CD4-positive, CD25-positive, alpha-beta regulatory T cell (primary cell): ENCODE data around the gene HDAC9. TPM values are rescaled to one million over a fixed set of nuclear protein-coding genes. Genes with fewer than 3 reads are reported as not detected.
A peak's percentile ranks its signal among the peaks of the same experiment; 100 is the strongest.

ENCODE experiments used
- ATAC-seq, 2 donors: fragments of 150-1000 bp; cut with Tn5 transposase; one replicate each; pipeline ENCODE4 v1.10.0; 2021; ENCODE audit warnings: low read depth in 2 of 2, moderate number of reproducible peaks in 2 of 2, moderate library complexity in 1 of 2
- DNase-seq, 3 donors: peaks; one replicate each; pipeline versions ENCODE4 v3.0.0 to v3.0.0-alpha.2; 2012 to 2022; ENCODE audit warnings: mixed read lengths in 1 of 3
- H3K27ac ChIP-seq: one replicate; pipeline ENCODE4 v1.7.0; 2013; ENCODE audit warnings: mild to moderate bottlenecking, low read length; ENCODE audit not compliant: insufficient read depth, poor library complexity, severe bottlenecking
- H3K27me3 ChIP-seq: one replicate; pipeline ENCODE4 v1.7.0; 2013; ENCODE audit warnings: low read length; ENCODE audit not compliant: control insufficient read depth, insufficient read depth
- H3K36me3 ChIP-seq: one replicate; pipeline ENCODE4 v1.7.0; 2013; ENCODE audit warnings: mild to moderate bottlenecking, low read length, moderate library complexity; ENCODE audit not compliant: control insufficient read depth, insufficient read depth
- H3K4me1 ChIP-seq: 2 replicates; pipeline ENCODE4 v1.7.0; 2013; ENCODE audit warnings: mild to moderate bottlenecking, low read length; ENCODE audit not compliant: insufficient read depth, control insufficient read depth, poor library complexity, severe bottlenecking
- H3K4me3 ChIP-seq: one replicate; pipeline ENCODE4 v1.7.0; 2013; ENCODE audit warnings: low read depth, mild to moderate bottlenecking, low read length, moderate library complexity
- H3K9me3 ChIP-seq, 2 experiments: 1 replicate in 1 of 2; 2 replicates in 1 of 2; pipeline ENCODE4 v1.7.0; 2013; ENCODE audit warnings: low read length in 2 of 2, mild to moderate bottlenecking in 1 of 2, moderate library complexity in 1 of 2; ENCODE audit not compliant: control insufficient read depth in 2 of 2
- H3K27ac Mint-ChIP-seq, 3 donors: one replicate each; pipeline ENCODE4 v1.8.0; 2020 to 2022; ENCODE audit warnings: mild to moderate bottlenecking in 3 of 3, mixed read lengths in 3 of 3, moderate library complexity in 2 of 3
- H3K27me3 Mint-ChIP-seq: one replicate; pipeline ENCODE4 v1.8.0; 2022; ENCODE audit warnings: mild to moderate bottlenecking, mixed read lengths
- H3K36me3 Mint-ChIP-seq: one replicate; pipeline ENCODE4 v1.8.0; 2020; ENCODE audit warnings: mixed read lengths
- H3K4me1 Mint-ChIP-seq, 4 donors: one replicate each; pipeline ENCODE4 v1.8.0; 2020 to 2022; ENCODE audit warnings: mixed read lengths in 4 of 4, mild to moderate bottlenecking in 1 of 4
- H3K4me3 Mint-ChIP-seq, 4 donors: one replicate each; pipeline ENCODE4 v1.8.0; 2020 to 2022; ENCODE audit warnings: mild to moderate bottlenecking in 4 of 4, mixed read lengths in 4 of 4, moderate library complexity in 3 of 4
- H3K9me3 Mint-ChIP-seq, 7 donors: one replicate each; pipeline ENCODE4 v1.8.0; 2020 to 2022; ENCODE audit warnings: mixed read lengths in 7 of 7, mild to moderate bottlenecking in 3 of 7, moderate library complexity in 2 of 7
- polyA plus RNA-seq, 4 donors: library from polyadenylated mRNA; unstranded; fragments of 300-500 nt; fragmentation: Illumina TruSeq; gene quantifications; one replicate each; pipeline ENCODE4 v1.2.3, GENCODE V29; 2021
- total RNA-seq: library from RNA; stranded (reverse); gene quantifications from one replicate; pipeline ENCODE4 v1.2.3, GENCODE V29; 2022

The HDAC9 gene
- total and polyA plus RNA-seq, 5 donors from 2014 or later, result 4.1 to 23.7 (median 10.4) TPM

GRCh38 chr7:18540396-18540795 lies 44.8 kb downstream of the HDAC9 start:
- Mint-ChIP-seq H3K36me3 (no peaks in the 10 kb centered on the region), H3K4me1 (peaks cover 0 to 16% (median 4%) of the 10 kb centered on the region in 4 donors), H3K27me3 (no peaks in the 10 kb centered on the region), H3K9me3 (peaks cover 0 to 8% (median 0%) of the 10 kb centered on the region in 7 donors), H3K4me3 (no peak overlapping the region), H3K27ac (no peak overlapping the region)
- Histone ChIP-seq H3K4me1 (no peaks in the 10 kb centered on the region), H3K9me3 (no peaks in the 10 kb centered on the region), H3K27me3 (no peaks in the 10 kb centered on the region), H3K27ac (no peak overlapping the region), H3K4me3 (no peak overlapping the region), H3K36me3 (no peaks in the 10 kb centered on the region)
- ATAC-seq (no peak), DNase-seq (no peak)

GRCh38 chr7:18541181-18541870 lies 45.8 kb downstream of the HDAC9 start:
- Histone ChIP-seq H3K4me1 (no peaks in the 10 kb centered on the region), H3K27ac (no peak overlapping the region), H3K36me3 (no peaks in the 10 kb centered on the region), H3K27me3 (no peaks in the 10 kb centered on the region), H3K4me3 (no peak overlapping the region), H3K9me3 (no peaks in the 10 kb centered on the region)
- no peaks in the 10 kb centered on the region for H3K36me3 Mint-ChIP-seq
- H3K4me1 Mint-ChIP-seq, result peaks cover 0 to 12% (median 4%) of the 10 kb centered on the region in 4 donors
- H3K27ac Mint-ChIP-seq, result no peak overlapping the region
- ATAC-seq (no peak), DNase-seq (no peak)
- no peaks in the 10 kb centered on the region for H3K27me3 Mint-ChIP-seq
- H3K9me3 Mint-ChIP-seq, result peaks cover 0 to 8% (median 0%) of the 10 kb centered on the region in 7 donors
- no peak overlapping the region for H3K4me3 Mint-ChIP-seq

- no peak for ATAC-seq
Measured at GRCh38 chr7:18541871-18542212, 46.3 kb downstream of the HDAC9 start.

GRCh38 chr7:18546576-18546975 lies 51.0 kb downstream of the HDAC9 start:
- Histone ChIP-seq H3K9me3 (no peaks in the 10 kb centered on the region), H3K36me3 (no peaks in the 10 kb centered on the region), H3K4me3 (no peak overlapping the region), H3K27ac (no peak overlapping the region), H3K27me3 (no peaks in the 10 kb centered on the region), H3K4me1 (no peaks in the 10 kb centered on the region)
- Mint-ChIP-seq H3K4me3 (no peak overlapping the region), H3K4me1 (peaks cover 0 to 23% (median 0%) of the 10 kb centered on the region in 4 donors), H3K9me3 (peaks cover 0 to 16% (median 0%) of the 10 kb centered on the region in 7 donors), H3K27ac (no peak overlapping the region), H3K27me3 (no peaks in the 10 kb centered on the region), H3K36me3 (no peaks in the 10 kb centered on the region)
- ATAC-seq (no peak), DNase-seq (no peak)

More at GRCh38 chr7:18541871-18542212, 46.3 kb downstream of the HDAC9 start:
- H3K4me1 Mint-ChIP-seq, result peaks cover 0 to 12% (median 4%) of the 10 kb centered on the region in 4 donors
- H3K27me3 ChIP-seq, result no peaks in the 10 kb centered on the region
- H3K4me1 ChIP-seq, result no peaks in the 10 kb centered on the region
- H3K4me3 ChIP-seq, result no peak overlapping the region
- H3K27ac ChIP-seq, result no peak overlapping the region
- H3K9me3 ChIP-seq, result no peaks in the 10 kb centered on the region
- no peak overlapping the region for H3K27ac Mint-ChIP-seq
- H3K36me3 Mint-ChIP-seq, result no peaks in the 10 kb centered on the region
- H3K9me3 Mint-ChIP-seq, result peaks cover 0 to 8% (median 0%) of the 10 kb centered on the region in 7 donors
- H3K36me3 ChIP-seq, result no peaks in the 10 kb centered on the region
- no peaks in the 10 kb centered on the region for H3K27me3 Mint-ChIP-seq
- H3K4me3 Mint-ChIP-seq, result no peak overlapping the region
- DNase-seq, result no peak

GRCh38 chr7:18547509-18548187 lies 52.1 kb downstream of the HDAC9 start:
- Mint-ChIP-seq H3K27me3 (no peaks in the 10 kb centered on the region), H3K4me3 (no peak overlapping the region), H3K27ac (peak overlapping the region in 1 of 3 donors; percentile 10), H3K9me3 (peaks cover 0 to 16% (median 0%) of the 10 kb centered on the region in 7 donors), H3K4me1 (peaks cover 0 to 23% (median 0%) of the 10 kb centered on the region in 4 donors), H3K36me3 (no peaks in the 10 kb centered on the region)
- no peaks in the 10 kb centered on the region for H3K4me1 ChIP-seq
- H3K27ac ChIP-seq, result no peak overlapping the region
- H3K9me3 ChIP-seq, result no peaks in the 10 kb centered on the region
- ATAC-seq, result no peak
- H3K4me3 ChIP-seq, result no peak overlapping the region
- no peaks in the 10 kb centered on the region for H3K36me3 ChIP-seq
- H3K27me3 ChIP-seq, result no peaks in the 10 kb centered on the region
- DNase-seq, result no peak

GRCh38 chr7:18548534-18548933 lies 53.0 kb downstream of the HDAC9 start:
- H3K36me3 ChIP-seq, result no peaks in the 10 kb centered on the region
- no peaks in the 10 kb centered on the region for H3K27me3 Mint-ChIP-seq
- H3K36me3 Mint-ChIP-seq, result no peaks in the 10 kb centered on the region
- no peaks in the 10 kb centered on the region for H3K27me3 ChIP-seq
- ATAC-seq (no peak), DNase-seq (no peak)
- no peak overlapping the region for H3K4me3 ChIP-seq
- no peak overlapping the region for H3K4me3 Mint-ChIP-seq
- H3K4me1 Mint-ChIP-seq, result peaks cover 0 to 24% (median 0%) of the 10 kb centered on the region in 4 donors
- H3K27ac ChIP-seq, result no peak overlapping the region
- H3K9me3 ChIP-seq, result no peaks in the 10 kb centered on the region
- H3K27ac Mint-ChIP-seq, result peak overlapping the region in 1 of 3 donors; percentile 16
- no peaks in the 10 kb centered on the region for H3K4me1 ChIP-seq
- peaks cover 0 to 11% (median 0%) of the 10 kb centered on the region in 7 donors for H3K9me3 Mint-ChIP-seq

- H3K27ac Mint-ChIP-seq, result no peak overlapping the region
- DNase-seq (no peak), ATAC-seq (no peak)
- H3K9me3 Mint-ChIP-seq, result peaks cover 0 to 8% (median 0%) of the 10 kb centered on the region in 7 donors
- no peak overlapping the region for H3K4me3 Mint-ChIP-seq
- Histone ChIP-seq H3K27ac (no peak overlapping the region), H3K4me1 (no peaks in the 10 kb centered on the region), H3K27me3 (no peaks in the 10 kb centered on the region), H3K36me3 (no peaks in the 10 kb centered on the region), H3K9me3 (no peaks in the 10 kb centered on the region), H3K4me3 (no peak overlapping the region)
- no peaks in the 10 kb centered on the region for H3K36me3 Mint-ChIP-seq
- no peaks in the 10 kb centered on the region for H3K27me3 Mint-ChIP-seq
- H3K4me1 Mint-ChIP-seq, result peaks cover 0 to 20% (median 0%) of the 10 kb centered on the region in 4 donors
Measured at GRCh38 chr7:18550574-18550973, 55.0 kb downstream of the HDAC9 start.
